ENCODE results near the gene SCAMP4.

- no peak for TF ChIP-seq CTCF (IDR thresholded peaks at IDR 0.05; ENCODE audit: low read depth, low read length)
- TF ChIP-seq EZH2phosphoT487 (IDR thresholded peaks at IDR 0.05; ENCODE audit: low read depth): no peak
These were observed 48.9 kb upstream of the SCAMP4 start for GRCh38 chr19:1856345-1856697.

Measured in OCI-LY3 (cell line).